Endothelial cell of umbilical vein (primary cell): ENCODE measurements around the gene CLIP2. TPM values are rescaled to one million over a fixed set of nuclear protein-coding genes. Genes with fewer than 3 reads are reported as not detected.

Experiments
- BruUV-seq: library from RNA; stranded (reverse); fragments of 400-500 nt; replicated peaks from 2 replicates; lab custom pipeline; 2021; lab: Mats Ljungman, UMichigan
- CTCF ChIA-PET: fragments of 300-600, 350-600 bp; sonication (Branson Sonifier 250); formaldehyde crosslinking; loops from one replicate; lab custom pipeline; 2021; ENCODE audit warnings: antibody characterized with exemption, inconsistent platforms; lab: Charles Lee
- POLR2A ChIA-PET: fragments of 300-600, 350-600 bp; sonication (Branson Sonifier 250); formaldehyde crosslinking; loops from one replicate; lab custom pipeline; 2021; ENCODE audit warnings: antibody characterized with exemption, inconsistent platforms; lab: Charles Lee
- DNase-seq: peaks from one replicate; pipeline ENCODE4 v3.0.0-alpha.2; 2011; ENCODE audit warnings: low read depth, low spot score
- FAIRE-seq: peaks from 2 replicates; lab custom pipeline; 2011; peaks lifted over from hg19 to GRCh38; lab: Jason Lieb, UNC
- H2AFZ ChIP-seq: 2 replicates; pipeline ENCODE4 v1.6.0; 2012; ENCODE audit warnings: low read depth, low read length, control low read depth, inconsistent platforms
- H3K27ac ChIP-seq: 2 replicates; pipeline ENCODE4 v1.5.1; 2011; ENCODE audit warnings: low read depth, mild to moderate bottlenecking, control low read depth, low read length, moderate library complexity; ENCODE audit not compliant: insufficient read depth
- H3K27me3 ChIP-seq, 2 experiments: 2 replicates each; pipeline versions ENCODE4 v1.6.0 to v1.6.1; 2011; ENCODE audit warnings: low read length in 2 of 2, mixed read lengths in 1 of 2; ENCODE audit not compliant: control insufficient read depth in 2 of 2, insufficient read depth in 2 of 2
- H3K36me3 ChIP-seq, 2 experiments: 2 replicates in 1 of 2; 3 replicates in 1 of 2; pipeline ENCODE4 v1.5.1; 2011; ENCODE audit warnings: low read length in 2 of 2, mild to moderate bottlenecking in 1 of 2, moderate library complexity in 1 of 2; ENCODE audit not compliant: control insufficient read depth in 2 of 2, insufficient read depth in 2 of 2; ENCODE audit errors: extremely low read depth in 1 of 2
- H3K4me1 ChIP-seq: 3 replicates; pipeline ENCODE4 v1.5.1; 2011; ENCODE audit warnings: mild to moderate bottlenecking, low read length; ENCODE audit not compliant: control insufficient read depth, insufficient read depth; ENCODE audit errors: extremely low read depth
- H3K4me2 ChIP-seq: 2 replicates; pipeline ENCODE4 v1.6.1; 2011; ENCODE audit warnings: low read length, control low read depth, mixed read lengths; ENCODE audit not compliant: insufficient read depth
- H3K4me3 ChIP-seq, 3 experiments: fragments of 200-600 bp in 1 of 3; sonication (generic), shearing (Covaris generic) in 1 of 3; replicated peaks in 1 of 3; 2 replicates each; pipeline ENCODE4 v1.5.1; 2011 to 2016; ENCODE audit warnings: control low read depth in 3 of 3, low read length in 3 of 3, mild to moderate bottlenecking in 2 of 3, inconsistent platforms in 1 of 3, low read depth in 1 of 3, moderate library complexity in 1 of 3; ENCODE audit not compliant: insufficient read depth in 1 of 3
- H3K79me2 ChIP-seq: 2 replicates; pipeline ENCODE4 v1.6.0; 2012; ENCODE audit warnings: low read length, inconsistent platforms; ENCODE audit not compliant: control insufficient read depth, insufficient read depth
- H3K9ac ChIP-seq: replicated peaks from 2 replicates; pipeline ENCODE3; 2011; ENCODE audit warnings: low read length, control low read depth; ENCODE audit not compliant: insufficient read depth; ENCODE audit errors: extremely low read depth
- H3K9me1 ChIP-seq: replicated peaks from 3 replicates; pipeline ENCODE4 v1.6.0; 2011; ENCODE audit warnings: mild to moderate bottlenecking, low read length; ENCODE audit not compliant: control insufficient read depth, insufficient read depth; ENCODE audit errors: extremely low read depth
- H3K9me3 ChIP-seq: replicated peaks from 2 replicates; pipeline ENCODE4 v1.5.1; 2012; ENCODE audit warnings: low read length, inconsistent platforms; ENCODE audit not compliant: control insufficient read depth, insufficient read depth
- H4K20me1 ChIP-seq: replicated peaks from 2 replicates; pipeline ENCODE3; 2011; ENCODE audit warnings: mild to moderate bottlenecking, low read length; ENCODE audit not compliant: control insufficient read depth, insufficient read depth; ENCODE audit errors: extremely low read depth
- EZH2 ChIP-seq: IDR thresholded peaks from 2 replicates; pipeline ENCODE4 v1.6.1; 2012; ENCODE audit warnings: borderline replicate concordance, low read depth, mild to moderate bottlenecking, moderate library complexity, low read length, inconsistent platforms; ENCODE audit not compliant: severe bottlenecking
- FOS ChIP-seq: IDR thresholded peaks from 2 replicates; pipeline ENCODE4 v1.6.1; 2011; ENCODE audit warnings: mild to moderate bottlenecking, low read length, moderate library complexity, borderline replicate concordance; ENCODE audit not compliant: insufficient read depth
- GATA2 ChIP-seq: IDR thresholded peaks from 2 replicates; pipeline ENCODE4 v1.7.0; 2011; ENCODE audit warnings: low read depth, mild to moderate bottlenecking, moderate library complexity, mixed read lengths, low read length; ENCODE audit not compliant: insufficient read length, insufficient read depth
- JUN ChIP-seq: IDR thresholded peaks from 2 replicates; pipeline ENCODE4 v1.6.1; 2011; ENCODE audit warnings: borderline replicate concordance, low read depth; ENCODE audit not compliant: insufficient read length, insufficient read depth
- MYC ChIP-seq: IDR thresholded peaks from one replicate; pipeline ENCODE4 v1.6.1; 2011; ENCODE audit warnings: mild to moderate bottlenecking, low read depth, low read length
- POLR2A ChIP-seq: IDR thresholded peaks from 2 replicates; pipeline ENCODE4 v1.6.1; 2012; ENCODE audit warnings: low read depth, mild to moderate bottlenecking, control low read depth, low read length
- POLR2AphosphoS5 ChIP-seq: IDR thresholded peaks from 2 replicates; pipeline ENCODE4 v1.6.1; 2012; ENCODE audit warnings: low read depth, mild to moderate bottlenecking, control low read depth, low read length, moderate library complexity; ENCODE audit not compliant: insufficient read depth
- dilution Hi-C: fragments of 300-500 bp; cut with MboI; formaldehyde crosslinking; loops from one replicate; pipeline ENCODE4 v1.15.0; 2019; ENCODE audit warnings: low sequenced_read_pairs; ENCODE audit not compliant: extremely low pct_ligation_motif_present
- intact Hi-C: fragments of 100-400 bp; cut with micrococcal nuclease; formaldehyde crosslinking; loops from one replicate; pipeline ENCODE4 v1.10.0; 2022
- polyA plus RNA-seq, 4 experiments: library from polyadenylated mRNA; depleted of rRNA in 3 of 4; stranded (reverse) in 3 of 4; unstranded in 1 of 4; fragments of >200 nt; gene quantifications; 2 replicates each; pipeline versions ENCODE4 v1.2.1 to v1.2.3, GENCODE V29; 2011 to 2012; ENCODE audit warnings: missing spikeins in 1 of 4
- total RNA-seq: library from RNA; stranded (reverse); gene quantifications from 2 replicates; pipeline ENCODE4 v1.2.3, GENCODE V29; 2021
- TF ChIP-seq, protein P1 (sequence below), 2 donors: IDR thresholded peaks; 1 replicate in 1 of 2; 2 replicates in 1 of 2; pipeline ENCODE4 v1.5.1; 2011; ENCODE audit warnings: low read length in 2 of 2, mild to moderate bottlenecking in 2 of 2, moderate library complexity in 2 of 2, control low read depth in 1 of 2, inconsistent platforms in 1 of 2, low read depth in 1 of 2; ENCODE audit not compliant: insufficient read depth in 1 of 2; ENCODE audit errors: extremely low read depth in 1 of 2
- TF ChIP-seq, protein P2 (sequence below): IDR thresholded peaks from 2 replicates; pipeline ENCODE4 v1.6.1; 2011; ENCODE audit not compliant: insufficient read depth, insufficient read length

The CLIP2 gene
- total and polyA plus RNA-seq, 2 donors (not counting 3 experiments of a cell fraction or from before 2014, with no cell fraction given): 8.3 to 37.1 TPM

DNA sequence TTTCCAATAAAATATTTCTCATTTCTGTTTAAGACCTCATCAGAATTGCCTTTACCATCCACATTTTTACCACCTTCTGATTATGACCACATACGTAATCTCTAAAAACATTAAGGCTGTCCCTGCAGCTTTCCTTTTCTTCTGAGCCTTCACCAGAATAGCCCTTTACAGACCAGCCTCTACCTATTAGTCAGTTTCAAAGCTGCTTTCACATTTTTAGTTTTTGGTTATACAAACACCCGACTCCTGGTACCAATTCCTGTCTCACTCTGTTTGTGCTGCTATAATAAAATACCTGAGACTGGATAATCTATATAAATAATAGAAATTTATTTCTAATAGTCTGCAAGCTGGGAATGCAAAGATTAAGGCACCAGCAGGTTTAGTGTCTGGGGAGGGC lies 149.1 kb downstream of the CLIP2 start:
- no peak overlapping the region for H3K4me2 ChIP-seq
- no peak overlapping the region for H3K27ac ChIP-seq
- ChIA-PET CTCF (interaction anchor here (0.7 to 2.8 kb wide), 2 partner anchors 11 to 547 kb away, joined by 3 to 12 read pairs; no protein-coding TSS in a partner anchor), POLR2A (no interaction called here)
- no peaks in the 10 kb centered on the region for H3K36me3 ChIP-seq
- no peaks in the 10 kb centered on the region for H3K4me1 ChIP-seq
- no peak overlapping the region for H3K4me3 ChIP-seq
- no peak overlapping the region for H2AFZ ChIP-seq
- TF ChIP-seq POLR2AphosphoS5: no peak
- no peak for TF ChIP-seq MYC
- TF ChIP-seq, protein P1, sequence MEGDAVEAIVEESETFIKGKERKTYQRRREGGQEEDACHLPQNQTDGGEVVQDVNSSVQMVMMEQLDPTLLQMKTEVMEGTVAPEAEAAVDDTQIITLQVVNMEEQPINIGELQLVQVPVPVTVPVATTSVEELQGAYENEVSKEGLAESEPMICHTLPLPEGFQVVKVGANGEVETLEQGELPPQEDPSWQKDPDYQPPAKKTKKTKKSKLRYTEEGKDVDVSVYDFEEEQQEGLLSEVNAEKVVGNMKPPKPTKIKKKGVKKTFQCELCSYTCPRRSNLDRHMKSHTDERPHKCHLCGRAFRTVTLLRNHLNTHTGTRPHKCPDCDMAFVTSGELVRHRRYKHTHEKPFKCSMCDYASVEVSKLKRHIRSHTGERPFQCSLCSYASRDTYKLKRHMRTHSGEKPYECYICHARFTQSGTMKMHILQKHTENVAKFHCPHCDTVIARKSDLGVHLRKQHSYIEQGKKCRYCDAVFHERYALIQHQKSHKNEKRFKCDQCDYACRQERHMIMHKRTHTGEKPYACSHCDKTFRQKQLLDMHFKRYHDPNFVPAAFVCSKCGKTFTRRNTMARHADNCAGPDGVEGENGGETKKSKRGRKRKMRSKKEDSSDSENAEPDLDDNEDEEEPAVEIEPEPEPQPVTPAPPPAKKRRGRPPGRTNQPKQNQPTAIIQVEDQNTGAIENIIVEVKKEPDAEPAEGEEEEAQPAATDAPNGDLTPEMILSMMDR (IDR thresholded peaks at IDR 0.05; ENCODE audit: extremely low read depth in 1 of 2, insufficient read depth in 1 of 2, low read depth in 1 of 2, low read length in 2 of 2): no peak
- no peak for TF ChIP-seq EZH2
- TF ChIP-seq JUN: no peak
- TF ChIP-seq GATA2: no peak
- TF ChIP-seq POLR2A: no peak
- no peak for TF ChIP-seq FOS
- TF ChIP-seq, protein P2, sequence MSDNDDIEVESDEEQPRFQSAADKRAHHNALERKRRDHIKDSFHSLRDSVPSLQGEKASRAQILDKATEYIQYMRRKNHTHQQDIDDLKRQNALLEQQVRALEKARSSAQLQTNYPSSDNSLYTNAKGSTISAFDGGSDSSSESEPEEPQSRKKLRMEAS: no peak
- H3K9me1 ChIP-seq: no peaks in the 10 kb centered on the region
- intact Hi-C loops: no loop called here
- no TSS peak for BruUV-seq
- H3K9ac ChIP-seq: no peak overlapping the region
- FAIRE-seq (no peak), DNase-seq (no peak)
- H3K9me3 ChIP-seq: no peaks in the 10 kb centered on the region
- dilution Hi-C loops: no loop called here
- H3K27me3 ChIP-seq: no peaks in the 10 kb centered on the region
- no peaks in the 10 kb centered on the region for H3K79me2 ChIP-seq
- H4K20me1 ChIP-seq: no peaks in the 10 kb centered on the region
